Neural cell (in vitro differentiated cells): ENCODE measurements around the gene IFIT5. TPM values are rescaled to one million over a fixed set of nuclear protein-coding genes. Genes with fewer than 3 reads are reported as not detected.

Source experiments
- H2AFZ ChIP-seq: fragments of 200-600, 300-800 bp; sonication (generic), shearing (Covaris generic); 2 replicates; pipeline ENCODE4 v1.6.0; 2014; ENCODE audit warnings: low read depth, mild to moderate bottlenecking, antibody characterized with exemption, low read length, moderate library complexity
- H3F3A ChIP-seq: fragments of 200-600 bp; shearing (Covaris generic); 2 replicates; pipeline ENCODE4 v1.6.1; 2016; ENCODE audit warnings: mild to moderate bottlenecking, moderate library complexity, mixed read lengths, antibody characterized with exemption, low read length; ENCODE audit not compliant: insufficient read depth, poor library complexity, severe bottlenecking
- H3K27ac ChIP-seq: fragments of 200-600, 300-800 bp; sonication (generic), shearing (Covaris generic); 2 replicates; pipeline ENCODE4 v1.5.1; 2014; ENCODE audit warnings: mild to moderate bottlenecking, low read length, moderate library complexity
- H3K27me3 ChIP-seq: fragments of 300-800, 200-600 bp; sonication (generic), shearing (Covaris generic); 2 replicates; pipeline ENCODE4 v1.6.0; 2014; ENCODE audit warnings: mild to moderate bottlenecking, low read depth, low read length, moderate library complexity; ENCODE audit not compliant: insufficient read depth
- H3K36me3 ChIP-seq: fragments of 300-800, 200-600 bp; sonication (generic), shearing (Covaris generic); 2 replicates; pipeline ENCODE4 v1.5.1; 2014; ENCODE audit warnings: mild to moderate bottlenecking, antibody characterized with exemption, low read length, moderate library complexity; ENCODE audit not compliant: insufficient read depth
- H3K4me2 ChIP-seq: fragments of 300-800, 200-600 bp; sonication (generic), shearing (Covaris generic); 2 replicates; pipeline ENCODE4 v1.6.0; 2014; ENCODE audit warnings: mild to moderate bottlenecking, low read length
- H3K4me3 ChIP-seq: fragments of 300-800, 200-600 bp; sonication (generic), shearing (Covaris generic); 2 replicates; pipeline ENCODE4 v1.5.1; 2014; ENCODE audit warnings: mild to moderate bottlenecking, low read length, moderate library complexity
- H3K79me2 ChIP-seq: fragments of 200-600 bp; shearing (Covaris generic); replicated peaks from 2 replicates; pipeline ENCODE4 v1.6.0; 2014; ENCODE audit warnings: mild to moderate bottlenecking, low read length, moderate library complexity; ENCODE audit not compliant: insufficient read depth
- H3K9ac ChIP-seq: fragments of 300-800, 200-600 bp; sonication (generic), shearing (Covaris generic); 2 replicates; pipeline ENCODE4 v1.6.1; 2016; ENCODE audit warnings: mild to moderate bottlenecking, low read length, mixed read lengths
- H3K9me2 ChIP-seq: fragments of 200-600 bp; shearing (Covaris generic); 2 replicates; pipeline ENCODE4 v1.6.1; 2016; ENCODE audit warnings: mild to moderate bottlenecking, low read length, mixed read lengths; ENCODE audit not compliant: insufficient read depth
- H3K9me3 ChIP-seq: fragments of 200-600, 300-800 bp; sonication (generic), shearing (Covaris generic); 2 replicates; pipeline ENCODE4 v1.6.1; 2016; ENCODE audit warnings: mild to moderate bottlenecking, mixed run types, low read length, moderate library complexity, mixed read lengths
- H4K20me1 ChIP-seq: fragments of 200-600 bp; shearing (Covaris generic); 2 replicates; pipeline ENCODE4 v1.6.1; 2016; ENCODE audit warnings: mild to moderate bottlenecking, mixed run types; ENCODE audit not compliant: insufficient read depth
- EP300 ChIP-seq: fragments of 450-650 bp; conservative IDR thresholded peaks from 2 replicates; pipeline ENCODE4 v1.6.1; 2014; ENCODE audit warnings: antibody characterized with exemption, mild to moderate bottlenecking, moderate library complexity; ENCODE audit not compliant: poor library complexity, severe bottlenecking
- EZH2 ChIP-seq: fragments of 200-600, 300-800 bp; shearing (Covaris generic), sonication (generic); IDR thresholded peaks from 2 replicates; pipeline ENCODE4 v1.6.1; 2014; ENCODE audit warnings: antibody characterized with exemption, low read length, borderline replicate concordance, mild to moderate bottlenecking; ENCODE audit not compliant: insufficient read depth, poor library complexity, severe bottlenecking
- MXI1 ChIP-seq: fragments of 450-650 bp; conservative IDR thresholded peaks from 2 replicates; pipeline ENCODE4 v1.6.1; 2014; ENCODE audit warnings: antibody characterized with exemption, mild to moderate bottlenecking; ENCODE audit not compliant: poor library complexity, severe bottlenecking
- POLR2AphosphoS5 ChIP-seq: IDR thresholded peaks from 2 replicates; pipeline ENCODE4 v1.6.1; 2012
- RAD21 ChIP-seq: fragments of 450-650 bp; conservative IDR thresholded peaks from 2 replicates; pipeline ENCODE4 v1.6.1; 2014; ENCODE audit warnings: antibody characterized with exemption, mild to moderate bottlenecking, moderate library complexity
- REST ChIP-seq: IDR thresholded peaks from 2 replicates; pipeline ENCODE4 v1.6.1; 2012; ENCODE audit warnings: borderline replicate concordance
- SMC3 ChIP-seq: fragments of 450-650 bp; conservative IDR thresholded peaks from 2 replicates; pipeline ENCODE4 v1.6.1; 2014; ENCODE audit warnings: antibody characterized with exemption, mild to moderate bottlenecking, moderate library complexity; ENCODE audit not compliant: poor library complexity
- TAF1 ChIP-seq: IDR thresholded peaks from 2 replicates; pipeline ENCODE4 v1.6.1; 2012; ENCODE audit warnings: low read depth
- polyA plus RNA-seq: library from polyadenylated mRNA; depleted of rRNA; stranded (reverse); fragments of >200 nt; gene quantifications from 2 replicates; pipeline ENCODE4 v1.2.3, GENCODE V29; 2014
- TF ChIP-seq, protein P1 (sequence below): fragments of 450-650 bp; IDR thresholded peaks from 2 replicates; pipeline ENCODE4 v1.5.1; 2014; ENCODE audit warnings: antibody characterized with exemption, mild to moderate bottlenecking, moderate library complexity; ENCODE audit not compliant: poor library complexity, severe bottlenecking

IFIT5 gene
- polyA plus RNA-seq, 1 donor from 2014 or later = 16.3 TPM

DNA sequence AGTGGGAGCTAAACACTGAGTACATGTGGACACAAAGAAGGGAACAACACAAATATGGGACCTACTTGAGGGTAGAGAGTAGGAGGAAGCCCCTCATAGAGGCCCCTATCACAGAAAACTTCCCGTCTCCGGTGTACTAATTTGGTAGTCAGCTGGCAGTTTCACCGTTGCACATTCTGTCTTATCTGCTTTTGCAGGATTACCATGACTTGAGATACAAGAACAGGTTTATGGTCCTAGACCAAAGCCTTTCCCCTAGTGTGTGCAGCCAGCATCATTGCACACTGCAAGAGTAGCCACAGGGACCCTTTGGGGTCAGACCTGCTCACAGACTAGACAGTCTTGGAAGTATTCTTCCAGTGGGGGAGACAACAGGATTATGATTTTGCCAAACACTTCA lies 42.4 kb upstream of the IFIT5 start:
- no peaks in the 10 kb centered on the region for H3K79me2 ChIP-seq
- no peaks in the 10 kb centered on the region for H4K20me1 ChIP-seq
- H3K9me2 ChIP-seq = no peaks in the 10 kb centered on the region
- no peak overlapping the region for H3K9ac ChIP-seq
- H3K27me3 ChIP-seq = no peaks in the 10 kb centered on the region
- no peaks in the 10 kb centered on the region for H3K36me3 ChIP-seq
- H3K4me2 ChIP-seq = no peak overlapping the region
- H3F3A ChIP-seq = no peaks in the 10 kb centered on the region
- H3K27ac ChIP-seq = no peak overlapping the region
- H2AFZ ChIP-seq = no peak overlapping the region
- H3K9me3 ChIP-seq = no peaks in the 10 kb centered on the region
- H3K4me3 ChIP-seq = no peak overlapping the region
- no peak for TF ChIP-seq SMC3
- TF ChIP-seq REST = no peak
- TF ChIP-seq, protein P1, sequence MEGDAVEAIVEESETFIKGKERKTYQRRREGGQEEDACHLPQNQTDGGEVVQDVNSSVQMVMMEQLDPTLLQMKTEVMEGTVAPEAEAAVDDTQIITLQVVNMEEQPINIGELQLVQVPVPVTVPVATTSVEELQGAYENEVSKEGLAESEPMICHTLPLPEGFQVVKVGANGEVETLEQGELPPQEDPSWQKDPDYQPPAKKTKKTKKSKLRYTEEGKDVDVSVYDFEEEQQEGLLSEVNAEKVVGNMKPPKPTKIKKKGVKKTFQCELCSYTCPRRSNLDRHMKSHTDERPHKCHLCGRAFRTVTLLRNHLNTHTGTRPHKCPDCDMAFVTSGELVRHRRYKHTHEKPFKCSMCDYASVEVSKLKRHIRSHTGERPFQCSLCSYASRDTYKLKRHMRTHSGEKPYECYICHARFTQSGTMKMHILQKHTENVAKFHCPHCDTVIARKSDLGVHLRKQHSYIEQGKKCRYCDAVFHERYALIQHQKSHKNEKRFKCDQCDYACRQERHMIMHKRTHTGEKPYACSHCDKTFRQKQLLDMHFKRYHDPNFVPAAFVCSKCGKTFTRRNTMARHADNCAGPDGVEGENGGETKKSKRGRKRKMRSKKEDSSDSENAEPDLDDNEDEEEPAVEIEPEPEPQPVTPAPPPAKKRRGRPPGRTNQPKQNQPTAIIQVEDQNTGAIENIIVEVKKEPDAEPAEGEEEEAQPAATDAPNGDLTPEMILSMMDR = no peak
- TF ChIP-seq EZH2 = no peak
- no peak for TF ChIP-seq POLR2AphosphoS5
- TF ChIP-seq MXI1 = no peak
- TF ChIP-seq EP300 = no peak
- no peak for TF ChIP-seq TAF1
- TF ChIP-seq RAD21 = no peak

DNA sequence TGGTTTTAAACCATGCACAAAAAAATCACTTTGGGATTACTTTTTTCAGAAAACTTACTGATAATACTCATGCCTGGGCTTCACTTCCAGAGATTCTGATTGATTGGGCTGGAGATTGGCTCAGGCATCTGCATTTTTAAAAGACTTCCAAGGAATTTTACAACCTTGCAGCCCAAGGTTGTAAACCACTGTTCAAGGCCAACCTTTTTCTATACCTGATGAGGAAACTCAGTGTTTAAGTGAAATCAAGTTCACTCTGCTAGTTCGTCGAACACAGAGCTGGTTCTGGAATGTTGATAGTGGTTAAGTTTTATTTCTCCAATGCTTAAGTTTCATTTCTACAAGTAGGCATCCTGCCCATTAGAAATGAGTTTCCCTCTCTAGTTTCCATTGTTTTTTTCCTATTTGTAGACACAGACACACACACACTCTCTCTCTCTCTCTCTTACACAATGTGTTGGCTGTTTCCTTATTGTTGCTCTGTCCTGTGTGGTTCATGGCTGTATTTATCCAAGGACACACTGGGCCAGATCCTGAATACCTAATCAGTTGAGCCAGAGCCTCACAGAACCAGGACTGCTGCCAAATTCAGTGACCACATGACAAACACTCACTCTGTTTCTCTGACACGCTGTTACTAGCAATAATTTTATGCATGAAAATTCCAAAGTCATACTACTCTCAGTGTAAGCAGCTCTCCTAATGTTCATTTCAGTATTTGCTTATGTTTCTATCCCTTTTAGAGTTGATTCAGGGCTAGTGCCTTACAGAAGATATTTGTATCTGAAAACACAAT lies 40.3 kb upstream of the IFIT5 start:
- Histone ChIP-seq H3K4me3 (no peak overlapping the region), H3K27ac (no peak overlapping the region), H2AFZ (no peak overlapping the region), H3K4me2 (no peak overlapping the region), H3K79me2 (no peaks in the 10 kb centered on the region), H3K27me3 (no peaks in the 10 kb centered on the region), H3K9ac (no peak overlapping the region), H3F3A (no peaks in the 10 kb centered on the region), H4K20me1 (no peaks in the 10 kb centered on the region), H3K9me3 (no peaks in the 10 kb centered on the region), H3K9me2 (no peaks in the 10 kb centered on the region), H3K36me3 (no peaks in the 10 kb centered on the region)
- TF ChIP-seq EP300 (no peak), RAD21 (no peak), SMC3 (no peak), EZH2 (no peak), REST (no peak), MXI1 (no peak), POLR2AphosphoS5 (no peak), TAF1 (no peak)
- TF ChIP-seq, protein P1 = no peak
